GM19043 (cell line): ENCODE results near the gene SMIM44.

Experiments used
- ATAC-seq: cut with Tn5 transposase; IDR thresholded peaks from one replicate; pipeline ENCODE4 v1.9.1; 2021; ENCODE audit warnings: low read depth; ENCODE audit not compliant: unreplicated experiment

The SMIM44 gene

DNA sequence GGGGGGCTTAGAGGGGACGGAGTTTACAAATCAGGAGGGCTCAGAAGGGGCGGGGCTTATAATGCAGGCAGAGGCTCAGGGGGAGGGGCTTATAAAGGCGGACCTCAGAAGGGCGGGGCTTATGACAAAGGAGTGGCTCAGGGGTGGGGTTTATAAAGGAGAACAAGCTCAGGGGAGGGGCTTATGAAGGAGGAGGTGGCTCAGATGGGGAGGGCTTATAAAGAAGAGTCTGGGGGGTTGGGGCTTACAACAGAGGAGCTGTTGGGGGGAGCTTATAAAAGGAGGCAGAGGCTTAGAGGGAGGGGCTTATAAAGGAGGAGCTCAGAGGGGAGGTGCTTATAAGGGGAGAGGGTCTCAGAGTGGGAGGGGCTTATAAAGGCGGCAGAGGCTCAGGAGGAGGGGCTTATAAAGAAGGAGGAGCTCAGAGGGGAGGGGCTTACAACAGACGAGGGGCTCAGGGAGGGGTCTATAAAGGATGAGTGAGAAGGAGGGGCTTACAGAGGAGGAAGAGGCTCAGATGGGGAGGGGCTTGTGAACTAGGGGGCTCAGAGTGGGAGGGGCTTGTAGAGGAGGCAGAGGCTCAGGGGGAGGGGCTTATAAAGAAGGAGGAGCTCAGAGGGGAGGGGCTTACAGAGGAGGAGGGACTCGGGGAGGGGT is 3.9 kb downstream of the SMIM44 start:
- ATAC-seq = no peak

- ATAC-seq = no peak
Observed at GRCh38 chr19:3478409-3479176, 4.6 kb downstream of the SMIM44 start.

- no peak for ATAC-seq
Observed at GRCh38 chr19:3477951-3478350, 5.3 kb downstream of the SMIM44 start.

DNA sequence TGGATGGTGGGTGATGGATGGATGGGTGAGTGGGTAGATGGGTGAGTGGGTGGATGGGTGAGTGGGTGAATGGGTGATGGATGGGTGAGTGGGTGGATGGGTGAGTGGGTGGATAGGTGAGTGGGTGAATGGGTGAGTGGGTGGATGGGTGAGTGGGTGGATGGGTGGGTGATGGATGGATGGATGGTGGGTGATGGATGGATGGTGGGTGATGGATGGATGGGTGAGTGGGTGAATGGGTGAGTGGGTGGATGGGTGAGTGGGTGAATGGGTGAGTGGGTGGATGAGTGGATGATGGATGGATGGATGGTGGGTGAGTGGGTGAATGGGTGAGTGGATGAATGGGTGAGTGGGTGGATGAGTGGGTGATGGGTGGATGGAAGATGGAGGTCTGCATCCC is 5.7 kb downstream of the SMIM44 start:
- no peak for ATAC-seq

GRCh38 chr19:3476830-3477229 is 6.4 kb downstream of the SMIM44 start:
- no peak for ATAC-seq

DNA sequence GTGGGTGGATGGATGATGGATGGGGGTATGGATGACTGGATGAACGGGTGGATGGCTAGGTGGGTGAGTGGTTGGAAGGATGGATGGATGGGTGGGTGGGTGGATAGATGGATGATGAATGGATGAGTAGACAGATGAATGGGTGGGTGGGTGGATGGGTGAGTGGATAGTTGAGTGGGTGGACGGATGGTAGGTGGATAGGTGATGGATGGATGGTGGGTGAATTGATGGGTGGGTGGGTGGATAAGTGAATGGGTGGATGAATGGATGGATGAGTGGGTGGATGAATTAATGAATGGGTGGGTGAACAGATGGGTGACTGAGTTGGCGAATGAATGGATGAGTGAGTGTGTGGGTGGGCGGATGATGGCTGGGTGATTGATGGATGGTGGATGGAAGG is 7.8 kb downstream of the SMIM44 start:
- no peak for ATAC-seq

DNA sequence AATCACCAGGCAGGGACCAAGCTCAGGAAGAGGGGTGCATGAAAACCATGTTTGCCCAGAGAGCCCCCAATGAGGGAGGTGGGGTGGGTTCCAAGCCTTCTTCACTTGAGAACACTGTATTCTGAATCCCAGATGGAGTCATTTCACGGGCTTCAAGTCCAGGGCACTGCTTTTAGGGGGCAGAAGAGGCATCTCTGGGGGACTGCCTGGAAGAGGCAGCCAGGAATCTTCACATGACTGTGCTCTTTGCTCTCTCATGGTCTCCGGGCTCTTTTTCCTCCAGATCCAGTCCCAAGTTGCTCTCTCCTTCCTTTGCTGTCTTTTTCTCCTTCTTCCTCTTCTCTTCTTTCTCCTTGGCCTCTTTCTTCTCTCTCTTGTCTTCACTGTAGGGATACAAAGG is 8.6 kb downstream of the SMIM44 start:
- no peak for ATAC-seq

DNA sequence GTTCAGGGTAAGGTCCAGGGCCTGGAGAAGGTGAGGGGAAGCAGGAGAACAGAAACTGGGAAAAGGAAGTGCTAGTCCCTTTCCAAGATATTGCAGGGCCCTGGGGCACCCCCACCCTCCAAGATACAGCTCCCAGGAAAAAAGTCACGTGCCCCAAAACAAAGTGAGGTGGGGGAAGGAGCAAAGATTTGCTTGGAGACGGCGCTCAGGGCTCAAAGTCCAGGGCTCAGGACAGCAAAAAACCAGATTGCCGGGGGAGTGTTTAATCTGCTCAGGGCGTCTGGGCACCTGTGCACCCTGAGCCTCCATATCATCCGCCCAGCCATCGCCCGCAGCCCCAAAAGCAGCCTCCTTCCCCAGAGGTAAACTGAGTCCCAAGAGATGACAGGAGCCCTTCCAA is 9.2 kb downstream of the SMIM44 start:
- ATAC-seq = no peak

DNA sequence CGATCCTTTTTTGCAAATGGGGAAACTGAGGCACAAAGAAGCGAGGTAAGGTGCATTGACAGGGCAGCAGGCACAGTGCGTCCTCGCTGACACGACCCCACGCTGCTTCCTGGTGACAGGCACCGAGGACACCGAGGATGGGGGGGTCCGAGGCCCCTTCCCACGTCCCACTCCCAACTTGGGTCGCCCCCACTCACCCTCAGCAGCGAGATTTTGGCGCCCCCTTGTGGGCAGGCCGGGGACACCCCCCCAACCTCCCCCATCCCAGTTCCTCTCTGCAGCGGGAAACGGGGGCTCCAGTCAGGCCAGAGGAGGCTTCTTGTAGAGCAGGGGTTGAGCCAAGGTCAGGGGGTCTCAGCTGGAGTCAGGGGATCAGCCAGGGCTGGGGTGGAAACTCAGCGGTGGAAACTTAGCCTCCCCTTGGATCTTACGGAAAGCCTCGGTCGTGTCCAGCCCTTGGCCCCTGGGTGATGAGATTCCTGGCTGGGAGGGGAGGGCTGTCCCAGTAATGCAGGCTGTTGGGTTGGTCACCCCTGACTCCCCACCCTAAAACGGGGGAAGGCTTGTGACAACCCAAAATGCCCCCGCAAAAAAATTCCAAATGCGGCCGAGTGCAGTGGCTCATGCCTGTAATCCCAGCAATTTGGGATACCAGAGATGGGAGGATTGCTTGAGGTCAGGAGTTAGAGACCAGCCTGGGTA is 11.1 kb downstream of the SMIM44 start:
- no peak for ATAC-seq

- ATAC-seq = no peak
Observed at GRCh38 chr19:3470500-3471128, 12.6 kb downstream of the SMIM44 start.

GRCh38 chr19:3469638-3470499 is 13.4 kb downstream of the SMIM44 start:
- no peak for ATAC-seq

DNA sequence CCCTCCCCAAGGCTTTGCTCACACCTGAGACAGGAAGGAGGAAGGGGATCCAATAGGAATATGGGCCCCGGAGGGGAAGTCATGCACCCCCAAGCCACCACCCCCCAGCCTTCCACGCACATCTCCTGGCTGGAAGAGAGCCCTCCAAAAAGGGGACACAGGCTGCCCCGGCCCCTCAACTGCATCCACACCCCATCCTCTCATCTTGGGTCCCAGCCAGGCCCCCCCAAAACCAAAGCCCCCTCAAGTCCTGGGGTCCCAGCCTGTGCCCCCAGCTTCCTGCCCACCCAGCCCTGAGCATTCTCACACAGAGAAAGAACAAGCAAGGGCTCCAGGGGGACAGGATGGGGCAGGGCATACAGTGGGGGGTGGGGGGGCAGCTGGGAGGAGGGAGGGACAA is 15.0 kb downstream of the SMIM44 start:
- ATAC-seq = no peak

GRCh38 chr19:3467437-3468198 is 15.6 kb downstream of the SMIM44 start:
- no peak for ATAC-seq

- no peak for ATAC-seq
Observed at GRCh38 chr19:3466635-3467034, 16.6 kb downstream of the SMIM44 start.

DNA sequence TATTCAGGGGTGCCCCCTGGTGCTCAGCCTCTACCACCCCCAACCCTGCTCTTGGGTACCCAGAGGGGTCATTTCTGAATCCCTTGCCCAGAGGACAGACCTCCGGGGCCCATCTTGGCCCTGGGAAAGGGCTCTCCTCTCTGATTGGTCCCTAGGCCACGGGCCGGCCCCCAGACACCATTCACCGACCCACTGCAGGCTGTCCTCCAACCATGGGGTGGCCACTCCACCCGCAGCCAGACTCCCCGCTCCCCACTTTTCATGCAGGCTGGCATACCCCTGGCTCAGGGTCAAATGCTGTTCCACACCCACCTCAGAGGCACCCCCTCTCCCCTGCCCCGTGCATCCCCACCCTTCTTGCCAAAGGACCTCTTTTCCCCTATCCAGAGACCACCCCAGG is 17.7 kb downstream of the SMIM44 start:
- no peak for ATAC-seq

DNA sequence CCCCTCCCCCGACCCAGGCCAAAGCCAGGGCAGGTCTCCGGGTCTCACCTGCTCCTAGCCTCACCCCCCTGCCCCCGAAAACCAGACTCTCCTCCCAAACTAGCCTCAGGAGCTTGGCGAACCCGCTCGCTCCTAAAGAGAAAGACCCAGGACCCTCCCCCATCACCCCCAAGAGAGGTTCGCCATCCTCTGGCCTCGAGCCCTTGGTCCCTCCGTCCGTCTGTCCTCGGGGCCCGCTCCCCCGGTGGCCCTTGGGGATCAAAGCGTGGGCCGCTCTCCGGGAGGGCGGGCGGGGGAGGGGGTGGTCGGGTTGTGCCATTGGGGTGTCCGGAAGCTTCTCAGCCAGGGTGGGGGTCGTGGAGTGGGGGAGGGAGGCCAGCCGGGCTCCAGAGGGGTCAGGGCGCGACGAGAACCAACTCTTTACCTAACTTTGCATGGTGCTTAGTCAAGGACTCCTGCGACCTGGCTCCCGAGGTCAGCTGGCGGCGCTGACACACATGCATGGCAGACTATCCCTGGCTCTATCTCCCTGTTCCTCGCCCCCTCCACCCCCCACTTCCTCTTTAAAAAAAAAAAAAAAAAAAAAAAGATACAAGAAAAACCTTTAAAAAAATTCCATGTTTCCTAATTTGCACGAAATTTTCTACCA is 18.5 kb downstream of the SMIM44 start:
- no peak for ATAC-seq

GRCh38 chr19:3463714-3464586 is 19.3 kb downstream of the SMIM44 start:
- ATAC-seq = no peak
